Loucy (cell line): ENCODE data around the gene LGR4.

Experiments used
- H2AFZ ChIP-seq: fragments of 200-600 bp; sonication (generic); 2 replicates; pipeline ENCODE4 v1.6.0; 2016; ENCODE audit warnings: antibody characterized with exemption, mild to moderate bottlenecking, low read length, moderate library complexity
- H3F3A ChIP-seq: fragments of 200-600 bp; 2 replicates; pipeline ENCODE4 v1.6.0; 2016; ENCODE audit warnings: antibody characterized with exemption, low read depth, mild to moderate bottlenecking
- H3K27me3 ChIP-seq: fragments of 200-600 bp; sonication (generic); 2 replicates; pipeline ENCODE4 v1.6.1; 2014; ENCODE audit warnings: low read length, mild to moderate bottlenecking; ENCODE audit not compliant: insufficient read depth, poor library complexity, severe bottlenecking
- H3K36me3 ChIP-seq: fragments of 200-600 bp; sonication (generic); 2 replicates; pipeline ENCODE4 v1.6.1; 2016; ENCODE audit warnings: low read length; ENCODE audit not compliant: insufficient read depth
- H3K4me1 ChIP-seq: fragments of 200-600 bp; sonication (generic); 2 replicates; pipeline ENCODE4 v1.5.1; 2014; ENCODE audit warnings: low read length, mild to moderate bottlenecking; ENCODE audit not compliant: insufficient read depth, poor library complexity, severe bottlenecking
- H3K4me2 ChIP-seq: fragments of 200-600 bp; sonication (generic); 2 replicates; pipeline ENCODE4 v1.6.0; 2014; ENCODE audit warnings: antibody characterized with exemption, low read length, low read depth, mild to moderate bottlenecking; ENCODE audit not compliant: poor library complexity, severe bottlenecking
- H3K4me3 ChIP-seq: fragments of 200-600 bp; sonication (generic); 2 replicates; pipeline ENCODE4 v1.5.1; 2014; ENCODE audit warnings: low read length, mild to moderate bottlenecking, mixed read lengths; ENCODE audit not compliant: poor library complexity, severe bottlenecking
- H3K79me2 ChIP-seq: fragments of 200-600 bp; sonication (generic); 2 replicates; pipeline ENCODE4 v1.6.1; 2014; ENCODE audit warnings: low read length; ENCODE audit not compliant: insufficient read depth
- H3K9ac ChIP-seq: fragments of 200-600 bp; sonication (generic); 2 replicates; pipeline ENCODE4 v1.6.0; 2014; ENCODE audit warnings: mild to moderate bottlenecking, low read depth, low read length, moderate library complexity; ENCODE audit not compliant: poor library complexity, severe bottlenecking
- H3K9me2 ChIP-seq: fragments of 200-600 bp; sonication (generic); replicated peaks from 2 replicates; pipeline ENCODE4 v1.6.1; 2016; ENCODE audit warnings: low read depth, low read length, mixed read lengths
- H3K9me3 ChIP-seq: fragments of 200-600 bp; sonication (generic); 2 replicates; pipeline ENCODE4 v1.6.1; 2014; ENCODE audit warnings: mild to moderate bottlenecking, antibody characterized with exemption, low read length, low read depth; ENCODE audit not compliant: insufficient read depth
- H4K20me1 ChIP-seq: fragments of 200-600 bp; sonication (generic); 2 replicates; pipeline ENCODE4 v1.6.0; 2014; ENCODE audit warnings: antibody characterized with exemption, low read length, mild to moderate bottlenecking; ENCODE audit not compliant: insufficient read depth, poor library complexity, severe bottlenecking
- EZH2phosphoT487 ChIP-seq: fragments of 200-600 bp; IDR thresholded peaks from 2 replicates; pipeline ENCODE4 v1.6.1; 2018; ENCODE audit warnings: antibody characterized with exemption, mild to moderate bottlenecking, moderate library complexity, borderline replicate concordance
- TF ChIP-seq, protein P1 (sequence below): fragments of 200-600 bp; sonication (generic); conservative IDR thresholded peaks from 2 replicates; pipeline ENCODE4 v1.5.1; 2014; ENCODE audit warnings: mild to moderate bottlenecking, antibody characterized with exemption, low read length

Gene LGR4

DNA sequence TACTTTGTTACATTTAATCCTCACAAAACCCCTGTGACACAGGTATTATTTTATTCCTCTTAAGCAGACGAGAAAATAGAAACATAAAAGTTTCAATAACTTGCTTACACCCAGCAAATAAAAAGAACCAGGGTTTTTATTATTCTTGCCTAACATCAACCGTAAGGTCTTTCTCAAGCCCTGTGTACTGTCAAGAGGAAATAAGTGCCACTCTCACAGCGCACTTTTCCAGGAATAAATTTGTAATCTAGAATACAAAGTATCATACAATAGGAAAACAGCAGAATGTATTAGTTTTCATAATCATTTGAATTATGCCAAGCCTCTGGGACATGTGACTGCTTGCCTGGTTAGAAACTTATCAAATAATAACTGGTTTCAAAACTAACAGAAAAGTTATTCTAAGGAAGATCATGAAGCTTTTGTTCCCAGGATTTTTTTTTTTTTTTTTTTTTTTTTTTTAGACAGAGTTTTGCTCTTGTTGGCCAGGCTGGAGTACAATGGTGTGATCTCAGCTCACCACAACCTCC is 117.0 kb downstream of the LGR4 start:
- Histone ChIP-seq H3K79me2 (peaks cover 10% of the 10 kb centered on the region; the same call in 1 of the 2 replicates), H3K4me3 (no peak overlapping the region), H3K27me3 (no peaks in the 10 kb centered on the region), H3K9ac (no peak overlapping the region), H3K36me3 (no peaks in the 10 kb centered on the region), H3K9me3 (no peaks in the 10 kb centered on the region), H3K9me2 (no peaks in the 10 kb centered on the region), H3K4me2 (peak overlapping the region; percentile 27), H2AFZ (no peak overlapping the region), H4K20me1 (no peaks in the 10 kb centered on the region), H3F3A (no peaks in the 10 kb centered on the region; the same call in 1 of the 2 replicates), H3K4me1 (peaks cover 46% of the 10 kb centered on the region)
- no peak for TF ChIP-seq EZH2phosphoT487

DNA sequence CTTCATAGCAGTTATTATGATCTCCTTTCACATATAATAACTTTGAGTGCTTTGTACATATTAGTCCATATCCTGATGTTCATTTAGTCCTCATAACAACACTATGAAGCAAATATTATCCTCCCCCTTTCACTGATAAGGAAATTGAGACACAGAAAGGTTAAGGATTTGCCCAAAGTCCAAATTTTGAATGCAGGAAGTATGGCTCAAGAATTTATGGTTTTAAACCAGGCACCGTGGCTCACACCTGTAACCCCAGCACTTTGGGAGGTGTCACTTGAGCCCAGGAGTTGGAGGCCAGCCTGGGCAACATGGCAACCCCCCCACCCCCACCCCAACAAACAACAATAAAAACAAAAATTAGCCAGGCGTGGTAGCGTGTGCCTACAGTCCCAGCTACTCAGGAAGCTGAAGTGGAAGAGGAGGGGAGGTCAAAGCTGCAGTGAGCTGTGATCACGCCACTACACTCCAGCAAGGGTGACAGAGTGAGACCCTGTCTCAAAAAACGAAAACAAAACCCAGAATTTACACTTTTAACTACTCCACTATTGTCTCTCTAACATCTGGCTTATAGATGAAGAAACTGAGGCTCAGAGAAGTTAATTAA is 118.1 kb downstream of the LGR4 start:
- H3K79me2 ChIP-seq = peaks cover 5% of the 10 kb centered on the region; the same call in 1 of the 2 replicates
- H3F3A ChIP-seq = no peaks in the 10 kb centered on the region; the same call in 1 of the 2 replicates
- no peak overlapping the region for H3K9ac ChIP-seq
- H3K4me1 ChIP-seq = peaks cover 38% of the 10 kb centered on the region
- H3K9me3 ChIP-seq = no peaks in the 10 kb centered on the region
- peaks cover 7% of the 10 kb centered on the region; the same call in 1 of the 2 replicates for H3K36me3 ChIP-seq
- H3K4me2 ChIP-seq = peak overlapping the region; percentile 26
- no peak overlapping the region for H3K4me3 ChIP-seq
- no peak overlapping the region for H2AFZ ChIP-seq
- no peaks in the 10 kb centered on the region for H4K20me1 ChIP-seq
- TF ChIP-seq, protein P1, sequence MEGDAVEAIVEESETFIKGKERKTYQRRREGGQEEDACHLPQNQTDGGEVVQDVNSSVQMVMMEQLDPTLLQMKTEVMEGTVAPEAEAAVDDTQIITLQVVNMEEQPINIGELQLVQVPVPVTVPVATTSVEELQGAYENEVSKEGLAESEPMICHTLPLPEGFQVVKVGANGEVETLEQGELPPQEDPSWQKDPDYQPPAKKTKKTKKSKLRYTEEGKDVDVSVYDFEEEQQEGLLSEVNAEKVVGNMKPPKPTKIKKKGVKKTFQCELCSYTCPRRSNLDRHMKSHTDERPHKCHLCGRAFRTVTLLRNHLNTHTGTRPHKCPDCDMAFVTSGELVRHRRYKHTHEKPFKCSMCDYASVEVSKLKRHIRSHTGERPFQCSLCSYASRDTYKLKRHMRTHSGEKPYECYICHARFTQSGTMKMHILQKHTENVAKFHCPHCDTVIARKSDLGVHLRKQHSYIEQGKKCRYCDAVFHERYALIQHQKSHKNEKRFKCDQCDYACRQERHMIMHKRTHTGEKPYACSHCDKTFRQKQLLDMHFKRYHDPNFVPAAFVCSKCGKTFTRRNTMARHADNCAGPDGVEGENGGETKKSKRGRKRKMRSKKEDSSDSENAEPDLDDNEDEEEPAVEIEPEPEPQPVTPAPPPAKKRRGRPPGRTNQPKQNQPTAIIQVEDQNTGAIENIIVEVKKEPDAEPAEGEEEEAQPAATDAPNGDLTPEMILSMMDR = no peak
- no peak for TF ChIP-seq EZH2phosphoT487
- no peaks in the 10 kb centered on the region for H3K27me3 ChIP-seq
- H3K9me2 ChIP-seq = no peaks in the 10 kb centered on the region

DNA sequence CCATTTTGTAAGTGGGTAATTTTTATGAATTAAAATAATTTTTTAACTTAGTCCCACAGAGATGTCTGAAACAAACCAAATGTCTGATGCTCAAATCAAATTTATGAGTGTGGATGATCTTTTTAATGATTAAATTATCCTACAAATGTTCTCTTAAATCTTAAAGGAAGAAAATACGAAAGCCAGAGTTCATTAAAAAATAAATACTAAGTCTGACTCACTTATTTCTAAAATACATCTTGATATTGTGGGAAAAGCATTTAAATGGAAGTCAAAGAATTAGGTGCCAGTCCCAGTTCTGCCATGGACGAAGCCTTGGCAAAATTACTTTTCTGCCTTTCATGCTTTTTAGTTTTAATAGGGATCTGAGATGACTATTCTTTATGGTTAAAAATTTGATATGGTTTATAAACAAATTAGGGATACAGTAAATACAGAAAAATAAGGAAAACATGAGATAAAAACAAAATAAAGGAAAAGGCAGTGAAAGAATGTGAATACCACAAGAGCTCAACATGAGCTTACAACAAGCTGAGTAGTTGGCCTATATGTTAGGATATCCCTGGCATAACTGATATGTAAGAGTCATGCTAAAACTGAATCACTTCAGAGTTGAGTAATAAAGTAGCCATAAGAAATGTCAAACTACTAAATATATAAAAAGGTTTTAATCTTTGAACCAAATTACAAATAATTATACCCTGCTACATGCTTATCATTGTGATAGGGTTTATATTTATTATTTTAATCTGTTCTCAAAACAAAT is 118.8 kb downstream of the LGR4 start:
- Histone ChIP-seq H3K27me3 (no peaks in the 10 kb centered on the region), H4K20me1 (no peaks in the 10 kb centered on the region), H3K4me1 (peaks cover 32% of the 10 kb centered on the region), H3K4me2 (peak overlapping the region; percentile 26), H3K79me2 (peaks cover 5% of the 10 kb centered on the region; the same call in 1 of the 2 replicates), H3K9me3 (no peaks in the 10 kb centered on the region), H3F3A (no peaks in the 10 kb centered on the region; the same call in 1 of the 2 replicates), H3K4me3 (no peak overlapping the region), H3K36me3 (peaks cover 7% of the 10 kb centered on the region; the same call in 1 of the 2 replicates), H3K9ac (no peak overlapping the region), H2AFZ (no peak overlapping the region), H3K9me2 (no peaks in the 10 kb centered on the region)
- TF ChIP-seq EZH2phosphoT487 = no peak
- TF ChIP-seq, protein P1 = no peak
